Heart right ventricle (tissue), 16 donors: ENCODE results near the gene KSR1. TPM values are rescaled to one million over a fixed set of nuclear protein-coding genes. Genes with fewer than 3 reads are reported as not detected.
A peak's percentile ranks its signal among the peaks of the same experiment; 100 is the strongest.

ENCODE experiments used
- ATAC-seq, 8 donors: fragments of 200-7000 bp; cut with Tn5 transposase; one replicate each; pipeline ENCODE4 v1.9.1; 2020; ENCODE audit warnings: mild to moderate bottlenecking in 8 of 8, moderate library complexity in 8 of 8, moderate number of reproducible peaks in 1 of 8
- DNase-seq, 2 donors: peaks; one replicate each; pipeline ENCODE4 v3.0.0-alpha.2; 2020
- H3K27ac ChIP-seq, 10 donors: fragments of 200-600 bp; sonication (generic) in 2 of 10; one replicate each; pipeline versions ENCODE4 v1.5.0 to v1.8.0; 2020 to 2022; ENCODE audit warnings: mild to moderate bottlenecking in 3 of 10
- H3K27me3 ChIP-seq, 7 donors: fragments of 200-600 bp; one replicate each; pipeline ENCODE4 v1.8.0; 2021 to 2022; ENCODE audit warnings: mild to moderate bottlenecking in 2 of 7
- H3K36me3 ChIP-seq, 9 donors: fragments of 200-600 bp; sonication (generic) in 1 of 9; one replicate each; pipeline versions ENCODE4 v1.5.0 to v1.8.0; 2020 to 2022; ENCODE audit warnings: mild to moderate bottlenecking in 2 of 9
- H3K4me1 ChIP-seq, 9 donors: fragments of 200-600 bp; sonication (generic) in 1 of 9; one replicate each; pipeline versions ENCODE4 v1.5.0 to v1.8.0; 2020 to 2022; ENCODE audit warnings: mild to moderate bottlenecking in 4 of 9
- H3K4me3 ChIP-seq, 10 donors: fragments of 200-600 bp; sonication (generic) in 2 of 10; one replicate each; pipeline versions ENCODE4 v1.5.0 to v1.8.0; 2020 to 2022; ENCODE audit warnings: mild to moderate bottlenecking in 7 of 10, moderate library complexity in 2 of 10
- H3K9me3 ChIP-seq, 11 donors: fragments of 200-600 bp in 10 of 11; sonication (generic) in 2 of 11; one replicate each; pipeline versions ENCODE4 v1.5.0 to v1.8.0; 2013 to 2022; ENCODE audit warnings: mild to moderate bottlenecking in 2 of 11, control low read depth in 1 of 11, moderate library complexity in 1 of 11
- WGBS, 2 donors: extraction: QIAGEN DNeasy Blood & Tissue Kit; methylation state at CpG; one replicate each; pipeline ENCODE4 v1.1.7; 2013; ENCODE audit warnings: inconsistent platforms in 1 of 2; 5-methylcytosine and 5-hydroxymethylcytosine counted together
- intact Hi-C, 10 donors: fragments of 100-400 bp; cut with DNase I; formaldehyde crosslinking; loops; one replicate each; pipeline versions ENCODE4 v1.11.1 to v1.14.2; 2022
- polyA plus RNA-seq, 2 donors: library from polyadenylated mRNA; stranded (reverse); fragments of 200-250 nt; gene quantifications; one replicate each; pipeline ENCODE4 v1.2.3, GENCODE V29; 2013
- total RNA-seq, 10 donors: library from RNA; stranded (reverse); fragmentation: NEBNext Ultra II Directional in 3 of 10; extraction: Animal tissue kit (Norgen Biotek cat#: 25700) in 3 of 10; gene quantifications; one replicate each; pipeline versions ENCODE4 v1.2.1 to v1.2.4, GENCODE V29; 2021 to 2023
- TF ChIP-seq, protein P1 (sequence below), 9 donors: fragments of 200-600 bp; sonication (generic) in 2 of 9; IDR thresholded peaks; one replicate each; pipeline versions ENCODE4 v1.5.0 to v1.8.0; 2021 to 2022; ENCODE audit warnings: antibody characterized with exemption in 9 of 9, mild to moderate bottlenecking in 5 of 9, moderate library complexity in 1 of 9
- donor health status: Arrhythmogenic right ventricular cardiomyopathy.
- donor health status: ischemic (EF 13 %, LVEDD 7.1; RV severe dilation, severe dysfunction).
- donor health status: healthy with polysubstance abuse.
- donor health status: DM: no; HTN: yes; CAD: no.
- donor health status: DM: no; HTN: no; CAD: no.
- donor health status: ischemic (EF 25% LVEDD 6.9; RV normal size, moderate dysfunction).
- donor health status: ischemic (EF 25% LVEDD 5.7; RV mildly dilated, moderate dysfunction).
- donor health status: healthy.
- donor health status: DM: yes; HTN: yes; CAD: no.
- donor health status: Ischemic cardiomyopathy.
- donor health status: ischemic (EF 35%, LVEDD 5.7; RV mildly dilated, moderate dysfunction).
- donor health status: nonischemic (EF 11% LVEDD 7.7; RV severe dilation, severe dysfunction).
- donor health status: DM: yes; HTN: yes; CAD: no.
- donor health status: PGD.
- donor health status: ischemic (EF 29% LVEDD 5.4; RV normal size, mild dysfunction).
- donor health status: nonischemic (EF 23%, LVEDD 6.1; RV moderate dilation, normal function).

KSR1 gene
- total and polyA plus RNA-seq, 12 donors = 5.6 to 19.6 (median 8.6) TPM

DNA sequence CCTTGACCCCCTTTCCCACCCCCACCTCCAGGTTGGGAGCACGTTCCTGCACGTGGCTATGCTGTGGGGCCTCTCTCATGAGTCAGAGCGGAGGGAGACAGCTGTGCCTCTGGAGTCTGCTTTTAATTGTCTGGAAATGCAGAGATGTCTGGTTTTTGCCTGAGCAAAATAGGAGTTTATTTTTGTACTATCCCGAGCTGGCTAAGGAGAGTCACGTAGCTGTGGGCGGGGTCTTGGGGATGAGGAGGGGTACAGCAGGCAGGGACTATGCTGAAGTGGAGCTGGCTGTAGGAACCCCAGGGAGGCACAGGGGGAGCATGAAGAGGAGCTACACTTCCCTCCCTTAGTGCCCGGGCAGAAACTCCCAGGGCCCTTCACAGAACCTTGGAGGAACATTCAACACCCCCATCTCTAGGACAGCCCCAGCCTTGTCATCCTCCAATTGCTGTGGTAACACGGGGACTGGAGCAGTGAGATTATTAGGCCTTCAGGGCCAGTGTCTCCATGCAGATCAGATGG lies 130.0 kb downstream of the KSR1 start:
- H3K27ac ChIP-seq = peak overlapping the region in 1 of 10 donors; percentile 41
- intact Hi-C loops = loop anchor here in 3 of 10 donors (5.0 to 10.0 kb wide), 4 partner anchors 34 to 131 kb away; partner anchors contain the start of gene KSR1 (in 1 of the 3)
- peaks cover 0 to 86% (median 0%) of the 10 kb centered on the region in 9 donors for H3K36me3 ChIP-seq
- TF ChIP-seq, protein P1, sequence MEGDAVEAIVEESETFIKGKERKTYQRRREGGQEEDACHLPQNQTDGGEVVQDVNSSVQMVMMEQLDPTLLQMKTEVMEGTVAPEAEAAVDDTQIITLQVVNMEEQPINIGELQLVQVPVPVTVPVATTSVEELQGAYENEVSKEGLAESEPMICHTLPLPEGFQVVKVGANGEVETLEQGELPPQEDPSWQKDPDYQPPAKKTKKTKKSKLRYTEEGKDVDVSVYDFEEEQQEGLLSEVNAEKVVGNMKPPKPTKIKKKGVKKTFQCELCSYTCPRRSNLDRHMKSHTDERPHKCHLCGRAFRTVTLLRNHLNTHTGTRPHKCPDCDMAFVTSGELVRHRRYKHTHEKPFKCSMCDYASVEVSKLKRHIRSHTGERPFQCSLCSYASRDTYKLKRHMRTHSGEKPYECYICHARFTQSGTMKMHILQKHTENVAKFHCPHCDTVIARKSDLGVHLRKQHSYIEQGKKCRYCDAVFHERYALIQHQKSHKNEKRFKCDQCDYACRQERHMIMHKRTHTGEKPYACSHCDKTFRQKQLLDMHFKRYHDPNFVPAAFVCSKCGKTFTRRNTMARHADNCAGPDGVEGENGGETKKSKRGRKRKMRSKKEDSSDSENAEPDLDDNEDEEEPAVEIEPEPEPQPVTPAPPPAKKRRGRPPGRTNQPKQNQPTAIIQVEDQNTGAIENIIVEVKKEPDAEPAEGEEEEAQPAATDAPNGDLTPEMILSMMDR (IDR thresholded peaks at IDR 0.05) = no peak
- WGBS, 2 donors = 78 to 85% methylated on average over 8 of the region's 8 CpGs
- H3K4me1 ChIP-seq = peaks cover 0 to 9% (median 0%) of the 10 kb centered on the region in 9 donors
- no peak overlapping the region for H3K4me3 ChIP-seq
- H3K9me3 ChIP-seq = no peaks in the 10 kb centered on the region
- ATAC-seq (peak in 4 of 8 donors; percentile 5 to 26 (median 17)), DNase-seq (no peak)
- H3K27me3 ChIP-seq = no peaks in the 10 kb centered on the region

DNA sequence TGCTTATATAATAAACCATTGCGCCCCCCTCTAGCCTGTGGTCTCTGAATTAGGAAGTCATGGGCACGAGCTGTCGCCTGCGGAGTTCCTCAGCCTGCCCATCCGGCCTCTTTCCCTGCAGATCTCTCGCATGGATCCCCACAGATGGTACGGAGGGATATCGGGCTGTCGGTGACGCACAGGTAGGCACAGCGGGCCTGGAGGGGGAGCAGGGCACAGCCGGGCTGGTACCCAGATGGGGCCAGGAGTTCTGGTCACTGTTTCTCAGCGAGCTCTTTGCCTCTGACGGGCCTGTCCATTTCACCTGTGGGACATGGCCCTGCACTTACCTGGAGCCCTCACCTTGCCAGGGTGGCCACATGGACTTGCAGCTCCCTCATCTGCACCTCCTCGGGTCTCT lies 132.1 kb downstream of the KSR1 start:
- Histone ChIP-seq H3K4me1 (peaks cover 0 to 6% (median 0%) of the 10 kb centered on the region in 9 donors), H3K4me3 (no peak overlapping the region), H3K27ac (no peak overlapping the region), H3K27me3 (no peaks in the 10 kb centered on the region), H3K9me3 (no peaks in the 10 kb centered on the region), H3K36me3 (peaks cover 0 to 98% (median 0%) of the 10 kb centered on the region in 9 donors)
- intact Hi-C loops = loop anchor here in 3 of 10 donors (5.0 to 10.0 kb wide), 4 partner anchors 36 to 134 kb away; partner anchors contain the start of gene KSR1 (in 1 of the 3)
- TF ChIP-seq, protein P1 (IDR thresholded peaks at IDR 0.05) = no peak
- WGBS, 2 donors = 95 to 96% methylated on average over 15 of the region's 15 CpGs
- DNase-seq (no peak), ATAC-seq (no peak)

DNA sequence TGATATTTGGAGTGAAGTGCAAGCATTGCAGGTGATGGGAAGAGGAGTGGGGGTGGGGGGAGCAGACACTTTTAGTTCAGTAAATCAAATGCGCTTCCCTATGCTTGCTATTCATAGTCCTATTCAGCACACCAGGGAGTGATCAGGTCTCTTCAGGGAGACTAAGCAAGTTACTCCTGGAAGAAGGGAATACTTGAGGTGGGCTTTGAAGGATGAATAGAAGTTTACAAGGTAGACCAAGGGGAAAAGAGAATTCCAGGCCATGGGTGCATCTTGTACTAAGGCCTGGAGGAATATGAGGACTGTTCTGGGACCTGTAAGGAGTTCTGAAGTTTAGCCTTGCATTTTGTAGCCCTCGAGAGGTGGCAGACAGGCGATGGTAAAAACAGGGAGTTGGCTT lies 134.6 kb downstream of the KSR1 start:
- DNase-seq (no peak), ATAC-seq (no peak)
- peaks cover 0 to 2% (median 0%) of the 10 kb centered on the region in 9 donors for H3K4me1 ChIP-seq
- no peaks in the 10 kb centered on the region for H3K9me3 ChIP-seq
- TF ChIP-seq, protein P1 (IDR thresholded peaks at IDR 0.05) = no peak
- no peaks in the 10 kb centered on the region for H3K27me3 ChIP-seq
- no peak overlapping the region for H3K27ac ChIP-seq
- H3K36me3 ChIP-seq = peaks cover 0 to 95% (median 0%) of the 10 kb centered on the region in 9 donors
- WGBS, 2 donors = 97 to 100% methylated on average over 3 of the region's 3 CpGs
- H3K4me3 ChIP-seq = no peak overlapping the region
- intact Hi-C loops = loop anchor here in 4 of 10 donors (10.0 kb wide), 2 partner anchors 96 to 206 kb away; no protein-coding TSS in a partner anchor

DNA sequence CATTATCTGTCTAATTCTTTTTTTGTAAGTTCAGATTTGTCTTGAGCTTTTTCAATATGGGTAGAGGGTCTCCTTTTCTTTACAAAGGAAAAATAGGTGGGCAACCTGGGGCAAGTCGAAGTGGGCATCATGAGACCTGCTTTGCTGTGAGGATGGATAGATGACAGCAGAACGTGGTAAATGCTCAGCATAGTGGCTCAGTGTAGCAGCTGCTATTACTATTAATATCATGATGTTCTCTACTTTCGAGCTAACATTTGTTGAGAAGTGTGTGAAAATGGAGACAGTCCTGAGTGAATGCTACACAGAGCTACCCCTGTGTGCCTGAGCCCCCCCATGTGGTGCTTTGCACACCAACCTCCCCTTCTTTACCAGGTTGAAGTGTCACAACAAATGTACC lies 135.7 kb downstream of the KSR1 start:
- H3K27me3 ChIP-seq = no peaks in the 10 kb centered on the region
- WGBS, 2 donors = 88 to 95% methylated on average over 3 of the region's 3 CpGs
- ATAC-seq (no peak), DNase-seq (no peak)
- intact Hi-C loops = loop anchor here in 4 of 10 donors (10.0 kb wide), 2 partner anchors 97 to 207 kb away; no protein-coding TSS in a partner anchor
- H3K36me3 ChIP-seq = peaks cover 0 to 96% (median 0%) of the 10 kb centered on the region in 9 donors
- no peaks in the 10 kb centered on the region for H3K9me3 ChIP-seq
- no peak overlapping the region for H3K4me3 ChIP-seq
- H3K27ac ChIP-seq = no peak overlapping the region
- TF ChIP-seq, protein P1 (IDR thresholded peaks at IDR 0.05) = no peak
- H3K4me1 ChIP-seq = peaks cover 0 to 8% (median 0%) of the 10 kb centered on the region in 9 donors
